ENCODE measurements around the gene OR4F15. TPM values are rescaled to one million over a fixed set of nuclear protein-coding genes. Genes with fewer than 3 reads are reported as not detected.

OR4F15 gene
- total RNA-seq, 4 donors from 2014 or later = not detected

- ATAC-seq (ENCODE audit: low FRiP score) (no peak), DNase-seq (ENCODE audit: low spot score) (no peak)
- no peak for TF ChIP-seq CTCF (IDR thresholded peaks at IDR 0.05)
Measured at GRCh38 chr15:101844916-101845315, 32.9 kb downstream of the OR4F15 start.

GRCh38 chr15:101852356-101852755 is 40.4 kb downstream of the OR4F15 start:
- ATAC-seq (ENCODE audit: low FRiP score) (no peak), DNase-seq (ENCODE audit: low spot score) (no peak)
- TF ChIP-seq CTCF (IDR thresholded peaks at IDR 0.05) = no peak

Small RNA genes within 50 kb of the gene (small RNA-seq; reads per million reads assigned to genes)
- gene RN7SL209P = not detected

Other genes starting within 250 kb of the OR4F15 start
- 10 to 100 TPM; 32.6 to 47.3 (median 46.2) TPM for gene TM2D3, start 159.8 kb upstream of the OR4F15 start, total RNA-seq
- 10 to 100 TPM; 11.4 to 20.5 (median 15.3) TPM for gene TARS3, start 87.7 kb upstream of the OR4F15 start, total RNA-seq
- not detected for gene OR4F6, start 8.7 kb upstream of the OR4F15 start, total RNA-seq